Measurements from ENCODE around the gene S100G.

- TF ChIP-seq CTCF (conservative IDR thresholded peaks at IDR 0.05; ENCODE audit: low read depth, low read length) (no peak), RCOR1 (IDR thresholded peaks at IDR 0.05; ENCODE audit: insufficient replicate concordance, low read length) (no peak)
These were observed 16.2 kb upstream of the S100G start for GRCh38 chrX:16633754-16634153.
